GM12875 (cell line): ENCODE results near the gene MEN1.

Source experiments
- H3K4me3 ChIP-seq: one replicate; pipeline ENCODE4 v1.5.1; 2011; ENCODE audit warnings: low read depth, low read length, control low read depth
- TF ChIP-seq, protein P1 (sequence below): IDR thresholded peaks from 2 replicates; pipeline ENCODE4 v1.5.1; 2011; ENCODE audit warnings: low read depth, mild to moderate bottlenecking, control low read depth, inconsistent platforms, low read length, moderate library complexity, borderline replicate concordance; ENCODE audit not compliant: insufficient read depth

Gene MEN1

GRCh38 chr11:64758330-64759079 lies 51.8 kb downstream of the MEN1 start:
- TF ChIP-seq, protein P1, sequence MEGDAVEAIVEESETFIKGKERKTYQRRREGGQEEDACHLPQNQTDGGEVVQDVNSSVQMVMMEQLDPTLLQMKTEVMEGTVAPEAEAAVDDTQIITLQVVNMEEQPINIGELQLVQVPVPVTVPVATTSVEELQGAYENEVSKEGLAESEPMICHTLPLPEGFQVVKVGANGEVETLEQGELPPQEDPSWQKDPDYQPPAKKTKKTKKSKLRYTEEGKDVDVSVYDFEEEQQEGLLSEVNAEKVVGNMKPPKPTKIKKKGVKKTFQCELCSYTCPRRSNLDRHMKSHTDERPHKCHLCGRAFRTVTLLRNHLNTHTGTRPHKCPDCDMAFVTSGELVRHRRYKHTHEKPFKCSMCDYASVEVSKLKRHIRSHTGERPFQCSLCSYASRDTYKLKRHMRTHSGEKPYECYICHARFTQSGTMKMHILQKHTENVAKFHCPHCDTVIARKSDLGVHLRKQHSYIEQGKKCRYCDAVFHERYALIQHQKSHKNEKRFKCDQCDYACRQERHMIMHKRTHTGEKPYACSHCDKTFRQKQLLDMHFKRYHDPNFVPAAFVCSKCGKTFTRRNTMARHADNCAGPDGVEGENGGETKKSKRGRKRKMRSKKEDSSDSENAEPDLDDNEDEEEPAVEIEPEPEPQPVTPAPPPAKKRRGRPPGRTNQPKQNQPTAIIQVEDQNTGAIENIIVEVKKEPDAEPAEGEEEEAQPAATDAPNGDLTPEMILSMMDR, result no peak
- H3K4me3 ChIP-seq, result no peak overlapping the region

DNA sequence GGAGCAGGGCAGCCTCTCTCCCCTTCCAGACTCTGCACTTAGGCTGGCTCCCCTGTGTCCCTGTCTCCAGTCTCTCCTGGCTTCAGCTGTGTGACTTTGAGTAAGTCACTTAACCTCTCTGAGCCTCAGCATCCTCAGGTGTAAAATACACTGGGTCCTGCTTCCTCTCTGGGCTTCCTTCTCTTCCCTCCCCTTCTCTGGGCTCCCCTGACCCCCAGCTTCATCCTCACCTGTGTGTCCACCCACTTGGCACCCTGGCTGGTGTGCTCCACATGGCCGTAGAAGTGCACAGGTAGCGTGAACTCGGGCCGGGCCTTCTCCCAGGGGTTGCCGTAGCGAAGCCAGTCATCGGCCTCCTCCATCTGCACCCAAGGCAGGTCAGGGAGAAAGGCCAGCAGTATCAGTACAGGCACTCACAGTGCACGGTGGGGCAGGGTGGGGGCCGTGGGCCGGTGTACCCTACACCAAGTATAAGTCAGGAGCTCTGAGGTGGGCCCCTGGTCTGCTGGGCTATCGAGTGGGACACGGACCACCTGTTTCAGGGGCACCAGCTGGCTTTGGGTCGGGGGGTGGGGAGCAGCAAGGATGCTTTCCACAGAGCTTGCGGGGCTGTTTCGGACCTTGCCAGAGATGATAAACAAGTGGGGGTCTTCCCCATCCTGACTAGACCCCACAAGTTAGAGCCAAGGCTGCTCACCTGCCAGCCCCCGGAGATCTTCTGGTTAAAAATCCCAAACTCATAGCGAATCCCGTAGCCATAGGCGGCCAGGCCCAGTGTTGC lies 52.6 kb downstream of the MEN1 start:
- no peak overlapping the region for H3K4me3 ChIP-seq
- TF ChIP-seq, protein P1, result no peak

DNA sequence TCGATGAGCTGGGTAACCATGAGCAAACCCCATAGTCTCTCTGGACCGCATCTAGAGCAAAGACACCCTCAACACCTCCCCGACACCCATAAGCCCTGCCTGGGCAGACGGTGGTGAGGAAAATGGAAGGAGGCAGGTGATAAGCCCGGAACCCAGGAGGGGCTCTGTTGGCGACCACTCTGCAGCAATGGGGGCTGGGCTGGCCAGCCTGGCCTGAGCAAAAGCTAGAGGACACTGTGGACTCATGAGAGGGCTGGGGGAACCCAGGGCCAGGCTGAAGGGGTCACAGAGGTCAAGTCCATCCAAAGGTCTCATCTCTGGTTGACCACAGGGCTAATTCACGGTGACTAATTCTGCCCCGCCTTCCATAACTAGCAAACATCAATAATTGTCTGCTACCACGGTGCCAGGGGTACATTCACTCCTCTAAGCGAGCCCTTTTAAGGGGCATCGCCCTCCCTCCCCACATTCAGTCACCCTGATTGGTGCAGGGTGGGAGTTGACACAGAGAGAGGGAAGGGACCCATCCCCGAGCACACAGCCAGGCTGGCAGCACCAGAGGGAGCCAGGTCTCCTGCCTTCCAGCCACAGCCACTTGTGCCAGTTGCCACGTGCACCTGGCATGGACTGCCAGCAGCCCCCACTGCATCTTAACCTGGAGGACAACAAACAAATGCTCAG lies 54.5 kb downstream of the MEN1 start:
- TF ChIP-seq, protein P1, result no peak
- no peak overlapping the region for H3K4me3 ChIP-seq

- H3K4me3 ChIP-seq, result no peak overlapping the region
- TF ChIP-seq, protein P1, result no peak
Observed at GRCh38 chr11:64754919-64755662, 55.3 kb downstream of the MEN1 start.

GRCh38 chr11:64754124-64754918 lies 56.0 kb downstream of the MEN1 start:
- no peak overlapping the region for H3K4me3 ChIP-seq
- TF ChIP-seq, protein P1, result no peak
